Measurements from ENCODE around the gene KRTAP22-2. TPM values are rescaled to one million over a fixed set of nuclear protein-coding genes. Genes with fewer than 3 reads are reported as not detected.

Gene KRTAP22-2
- total RNA-seq, 1 experiment from 2014 or later = not detected

- no peak overlapping the region for H3K27ac Mint-ChIP-seq (ENCODE audit: unreplicated experiment)
- H3K4me3 Mint-ChIP-seq (ENCODE audit: low read depth, unreplicated experiment) = no peak overlapping the region
- no TSS peak for BruUV-seq (replicated peaks)
- no peaks in the 10 kb centered on the region for H3K36me3 Mint-ChIP-seq (ENCODE audit: insufficient read depth, unreplicated experiment)
- H3K4me1 Mint-ChIP-seq (ENCODE audit: low read depth, unreplicated experiment) = no peaks in the 10 kb centered on the region
- TF ChIP-seq, protein P1, sequence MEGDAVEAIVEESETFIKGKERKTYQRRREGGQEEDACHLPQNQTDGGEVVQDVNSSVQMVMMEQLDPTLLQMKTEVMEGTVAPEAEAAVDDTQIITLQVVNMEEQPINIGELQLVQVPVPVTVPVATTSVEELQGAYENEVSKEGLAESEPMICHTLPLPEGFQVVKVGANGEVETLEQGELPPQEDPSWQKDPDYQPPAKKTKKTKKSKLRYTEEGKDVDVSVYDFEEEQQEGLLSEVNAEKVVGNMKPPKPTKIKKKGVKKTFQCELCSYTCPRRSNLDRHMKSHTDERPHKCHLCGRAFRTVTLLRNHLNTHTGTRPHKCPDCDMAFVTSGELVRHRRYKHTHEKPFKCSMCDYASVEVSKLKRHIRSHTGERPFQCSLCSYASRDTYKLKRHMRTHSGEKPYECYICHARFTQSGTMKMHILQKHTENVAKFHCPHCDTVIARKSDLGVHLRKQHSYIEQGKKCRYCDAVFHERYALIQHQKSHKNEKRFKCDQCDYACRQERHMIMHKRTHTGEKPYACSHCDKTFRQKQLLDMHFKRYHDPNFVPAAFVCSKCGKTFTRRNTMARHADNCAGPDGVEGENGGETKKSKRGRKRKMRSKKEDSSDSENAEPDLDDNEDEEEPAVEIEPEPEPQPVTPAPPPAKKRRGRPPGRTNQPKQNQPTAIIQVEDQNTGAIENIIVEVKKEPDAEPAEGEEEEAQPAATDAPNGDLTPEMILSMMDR (IDR thresholded peaks at IDR 0.05; ENCODE audit: unreplicated experiment) = no peak
- H3K27me3 Mint-ChIP-seq (ENCODE audit: unreplicated experiment) = no peaks in the 10 kb centered on the region
- CTCF ChIA-PET = no interaction called here
- DNase-seq = no peak
- intact Hi-C loops (cut with micrococcal nuclease; ENCODE audit: unreplicated experiment) = no loop called here
- H3K9me3 Mint-ChIP-seq (ENCODE audit: low read depth, unreplicated experiment) = peaks cover 13% of the 10 kb centered on the region
These were observed 37.9 kb upstream of the KRTAP22-2 start for GRCh38 chr21:30628109-30628508.

DNA sequence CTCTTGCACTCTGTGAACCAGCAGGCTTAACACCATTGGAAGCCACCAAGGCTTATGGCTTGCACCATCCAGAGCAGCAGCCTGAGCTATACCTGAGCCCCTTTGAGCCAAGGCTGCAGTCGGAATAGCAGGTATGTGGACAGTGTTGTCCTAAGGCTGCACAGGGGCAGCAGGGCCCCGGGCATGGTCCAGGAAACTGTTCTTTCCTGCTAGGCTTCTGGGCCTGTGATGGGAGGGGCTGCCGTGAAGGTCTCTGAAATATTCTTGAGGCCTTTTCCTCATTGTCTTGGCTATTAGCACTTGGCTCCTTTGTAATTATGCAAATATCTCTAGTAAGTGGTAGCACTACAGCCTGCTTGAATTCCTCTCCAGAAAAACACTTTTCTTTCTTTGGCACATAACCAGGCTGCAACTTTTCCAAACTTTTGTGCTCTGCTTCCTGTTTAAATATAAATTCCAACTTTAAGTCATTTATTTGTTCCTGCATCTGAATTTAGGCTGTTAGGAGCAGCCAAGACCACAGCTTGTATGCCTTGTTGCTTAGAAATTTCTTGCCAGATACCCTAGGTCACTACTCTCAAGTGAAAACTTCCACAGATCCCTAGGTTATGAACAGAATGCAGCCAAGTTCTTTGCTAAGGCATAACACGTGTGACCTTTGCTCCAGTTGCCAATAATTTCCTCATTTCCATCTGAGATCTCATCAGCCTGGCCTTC, 35.4 kb upstream of the KRTAP22-2 start:
- Mint-ChIP-seq H3K27me3 (ENCODE audit: unreplicated experiment) (no peaks in the 10 kb centered on the region), H3K27ac (ENCODE audit: unreplicated experiment) (no peak overlapping the region), H3K36me3 (ENCODE audit: insufficient read depth, unreplicated experiment) (no peaks in the 10 kb centered on the region), H3K9me3 (ENCODE audit: low read depth, unreplicated experiment) (peaks cover 3% of the 10 kb centered on the region), H3K4me3 (ENCODE audit: low read depth, unreplicated experiment) (no peak overlapping the region), H3K4me1 (ENCODE audit: low read depth, unreplicated experiment) (no peaks in the 10 kb centered on the region)
- CTCF ChIA-PET = no interaction called here
- BruUV-seq (replicated peaks) = no TSS peak
- TF ChIP-seq, protein P1 (IDR thresholded peaks at IDR 0.05; ENCODE audit: unreplicated experiment) = no peak
- intact Hi-C loops (cut with micrococcal nuclease; ENCODE audit: unreplicated experiment) = no loop called here
- no peak for DNase-seq

GRCh38 chr21:30623362-30623761, 33.2 kb upstream of the KRTAP22-2 start:
- no peak overlapping the region for H3K27ac Mint-ChIP-seq (ENCODE audit: unreplicated experiment)
- H3K36me3 Mint-ChIP-seq (ENCODE audit: insufficient read depth, unreplicated experiment) = no peaks in the 10 kb centered on the region
- BruUV-seq (replicated peaks) = no TSS peak
- no peak for DNase-seq
- TF ChIP-seq, protein P1 (IDR thresholded peaks at IDR 0.05; ENCODE audit: unreplicated experiment) = no peak
- CTCF ChIA-PET = no interaction called here
- intact Hi-C loops (cut with micrococcal nuclease; ENCODE audit: unreplicated experiment) = no loop called here
- peaks cover 3% of the 10 kb centered on the region for H3K9me3 Mint-ChIP-seq (ENCODE audit: low read depth, unreplicated experiment)
- H3K27me3 Mint-ChIP-seq (ENCODE audit: unreplicated experiment) = no peaks in the 10 kb centered on the region
- no peaks in the 10 kb centered on the region for H3K4me1 Mint-ChIP-seq (ENCODE audit: low read depth, unreplicated experiment)
- H3K4me3 Mint-ChIP-seq (ENCODE audit: low read depth, unreplicated experiment) = no peak overlapping the region

- H3K36me3 Mint-ChIP-seq (ENCODE audit: insufficient read depth, unreplicated experiment) = no peaks in the 10 kb centered on the region
- BruUV-seq (replicated peaks) = no TSS peak
- no peaks in the 10 kb centered on the region for H3K4me1 Mint-ChIP-seq (ENCODE audit: low read depth, unreplicated experiment)
- no peak within 1 kb of the TSS for H3K27ac Mint-ChIP-seq (ENCODE audit: unreplicated experiment)
- intact Hi-C loops (cut with micrococcal nuclease; ENCODE audit: unreplicated experiment) = no loop called here
- H3K9me3 Mint-ChIP-seq (ENCODE audit: low read depth, unreplicated experiment) = no peaks in the 10 kb centered on the region
- H3K4me3 Mint-ChIP-seq (ENCODE audit: low read depth, unreplicated experiment) = no peak within 1 kb of the TSS
- CTCF ChIA-PET = no interaction called here
- TF ChIP-seq, protein P1 (IDR thresholded peaks at IDR 0.05; ENCODE audit: unreplicated experiment) = no peak
- DNase-seq = no peak
- H3K27me3 Mint-ChIP-seq (ENCODE audit: unreplicated experiment) = no peaks in the 10 kb centered on the region
These were observed 30.3 kb upstream of the KRTAP22-2 start, which contains the start of gene KRTAP20-4 for GRCh38 chr21:30620522-30620921. TSS of gene KRTAP20-4 (plus strand) at chr21:30620627.

Measured in Calu3 (cell line).